HL-60 (cell line): ENCODE data around the gene SEZ6L2.

Experiments used
- CTCF ChIP-seq: IDR thresholded peaks from one replicate; pipeline ENCODE4 v1.5.1; 2011; ENCODE audit warnings: low read length, control low read depth, inconsistent platforms; ENCODE audit not compliant: insufficient read depth
- GABPA ChIP-seq: IDR thresholded peaks from 2 replicates; pipeline ENCODE4 v1.6.1; 2012; ENCODE audit warnings: low read depth
- REST ChIP-seq: IDR thresholded peaks from 2 replicates; pipeline ENCODE4 v1.6.1; 2012; ENCODE audit warnings: low read depth; ENCODE audit not compliant: insufficient replicate concordance

DNA sequence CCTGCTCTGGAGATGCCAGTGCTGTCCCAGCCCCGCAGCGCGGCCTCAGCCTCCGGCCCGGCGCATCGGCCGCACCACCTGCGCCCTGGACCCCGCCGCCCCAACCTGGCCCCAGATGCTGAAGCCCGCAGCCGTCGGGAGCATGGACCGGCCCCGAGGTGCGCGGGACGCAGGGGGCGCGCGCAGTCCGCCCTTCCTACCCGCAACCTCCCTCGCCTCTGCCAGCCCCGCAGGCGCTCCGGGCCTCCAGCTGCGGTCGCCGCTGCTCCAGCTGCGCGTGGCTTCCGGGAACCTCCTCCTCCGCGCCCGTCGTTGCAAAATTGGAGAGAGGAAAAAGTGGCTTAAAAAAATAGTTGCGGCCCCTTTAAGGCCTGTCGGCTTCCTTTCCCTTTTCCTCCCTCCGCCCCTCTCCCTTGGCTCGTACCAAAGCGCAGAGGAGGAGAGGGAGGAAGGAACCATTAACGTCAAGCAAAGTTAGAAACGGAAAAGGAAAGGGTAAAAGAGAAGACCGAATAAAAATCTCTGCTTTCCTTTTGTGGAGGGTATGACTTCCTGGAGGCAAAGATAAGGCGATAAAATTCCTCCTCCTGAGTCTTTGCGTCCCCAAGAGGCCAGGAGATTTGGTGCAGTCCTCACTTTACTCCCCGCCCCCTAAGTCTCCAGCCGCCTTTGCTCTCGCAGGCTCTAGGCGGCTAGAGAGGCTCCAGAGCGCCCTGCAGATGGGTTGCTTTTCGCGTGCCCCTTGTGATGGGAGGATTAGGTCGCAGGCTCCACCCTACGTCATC is 36.3 kb downstream of the SEZ6L2 start, which contains the start of gene CDIPT:
- peak; percentile 67 for TF ChIP-seq CTCF
- TF ChIP-seq GABPA, result peak; percentile 14; the same call in 1 of the 2 replicates
- no peak for TF ChIP-seq REST
